H1 (cell line): ENCODE measurements around the gene GLB1L2. TPM values are rescaled to one million over a fixed set of nuclear protein-coding genes. Genes with fewer than 3 reads are reported as not detected.

ENCODE experiments used
- CTCF ChIA-PET: fragments of 300-600 bp; sonication (Branson Sonifier 250); formaldehyde crosslinking; loops from one replicate; lab custom pipeline; 2021; ENCODE audit not compliant: partially characterized antibody; lab: Charles Lee
- POLR2A ChIA-PET: fragments of 300-600 bp; sonication (Branson Sonifier 250); formaldehyde crosslinking; loops from one replicate; lab custom pipeline; 2021; ENCODE audit warnings: inconsistent platforms; ENCODE audit not compliant: partially characterized antibody; lab: Charles Lee
- DNase-seq, 2 experiments: peaks; one replicate each; pipeline versions ENCODE4 v3.0.0 to v3.0.0-alpha.2; 2010 to 2022; ENCODE audit warnings: low spot score in 2 of 2, low read depth in 1 of 2, mixed read lengths in 1 of 2
- FAIRE-seq: peaks from 2 replicates; lab custom pipeline; 2011; peaks lifted over from hg19 to GRCh38; lab: Jason Lieb, UNC
- H2AFZ ChIP-seq: 2 replicates; pipeline ENCODE4 v1.8.1; 2012; ENCODE audit warnings: low read length, inconsistent platforms
- H2AK5ac ChIP-seq: 2 replicates; pipeline ENCODE4 v1.6.1; 2013; ENCODE audit warnings: low read depth, low read length
- H2BK120ac ChIP-seq: replicated peaks from 2 replicates; pipeline ENCODE3; 2013; ENCODE audit warnings: low read depth, low read length, inconsistent platforms
- H2BK12ac ChIP-seq: 2 replicates; pipeline ENCODE4 v1.6.1; 2013; ENCODE audit warnings: low read depth, low read length
- H2BK15ac ChIP-seq: 2 replicates; pipeline ENCODE4 v1.6.1; 2013; ENCODE audit warnings: low read length
- H2BK20ac ChIP-seq: 2 replicates; pipeline ENCODE4 v1.6.1; 2013; ENCODE audit warnings: low read length
- H2BK5ac ChIP-seq: 2 replicates; pipeline ENCODE4 v1.6.1; 2013; ENCODE audit warnings: low read depth, low read length
- H3K14ac ChIP-seq: 2 replicates; pipeline ENCODE4 v1.6.1; 2013; ENCODE audit warnings: inconsistent platforms; ENCODE audit not compliant: insufficient read length
- H3K18ac ChIP-seq: 2 replicates; pipeline ENCODE4 v1.6.1; 2013; ENCODE audit warnings: low read length; ENCODE audit errors: extremely low read depth
- H3K23ac ChIP-seq: 2 replicates; pipeline ENCODE4 v1.6.1; 2013; ENCODE audit warnings: inconsistent platforms; ENCODE audit not compliant: insufficient read length
- H3K23me2 ChIP-seq: 2 replicates; pipeline ENCODE4 v1.6.1; 2013; ENCODE audit warnings: low read depth, low read length
- H3K27ac ChIP-seq: 2 replicates; pipeline ENCODE4 v1.6.1; 2011; ENCODE audit warnings: low read depth, low read length, inconsistent platforms
- H3K27me3 ChIP-seq, 4 experiments: replicated peaks in 1 of 4; 1 replicate in 1 of 4; 2 replicates in 3 of 4; pipeline versions ENCODE4 v1.6.1 to v1.8.1; 2011 to 2013; ENCODE audit warnings: low read length in 3 of 4, mild to moderate bottlenecking in 3 of 4, inconsistent platforms in 2 of 4, mixed read lengths in 2 of 4, moderate library complexity in 1 of 4; ENCODE audit not compliant: control insufficient read depth in 3 of 4, insufficient read depth in 3 of 4; ENCODE audit errors: extremely low read depth in 1 of 4
- H3K36me3 ChIP-seq, 4 experiments: 2 replicates each; pipeline versions ENCODE4 v1.6.1 to v1.8.1; 2011 to 2013; ENCODE audit warnings: mild to moderate bottlenecking in 4 of 4, low read length in 3 of 4, moderate library complexity in 2 of 4, control low read depth in 1 of 4, inconsistent platforms in 1 of 4; ENCODE audit not compliant: insufficient read depth in 4 of 4, control insufficient read depth in 2 of 4
- H3K4ac ChIP-seq: replicated peaks from 2 replicates; pipeline ENCODE3; 2013; ENCODE audit warnings: low read length, low read depth, mixed read lengths, inconsistent platforms; ENCODE audit not compliant: insufficient read length
- H3K4me1 ChIP-seq, 4 experiments: replicated peaks in 1 of 4; 1 replicate in 1 of 4; 2 replicates in 3 of 4; pipeline versions ENCODE4 v1.6.1 to v1.8.1; 2011 to 2013; ENCODE audit warnings: low read length in 3 of 4, inconsistent platforms in 2 of 4, mixed read lengths in 1 of 4; ENCODE audit not compliant: insufficient read depth in 4 of 4, control insufficient read depth in 3 of 4
- H3K4me2 ChIP-seq, 2 experiments: 2 replicates each; pipeline versions ENCODE4 v1.6.1 to v1.8.1; 2011 to 2013; ENCODE audit warnings: low read depth in 2 of 2, low read length in 2 of 2, control low read depth in 1 of 2, inconsistent platforms in 1 of 2, mild to moderate bottlenecking in 1 of 2; ENCODE audit not compliant: insufficient read depth in 1 of 2
- H3K4me3 ChIP-seq, 4 experiments: fragments of 200-600, 300-600 bp in 1 of 4; sonication (generic), shearing (Covaris generic), sonication (Bioruptor Twin) in 1 of 4; 2 replicates each; pipeline versions ENCODE4 v1.5.1 to v1.8.1; 2011 to 2016; ENCODE audit warnings: low read length in 4 of 4, low read depth in 3 of 4, control low read depth in 2 of 4, inconsistent platforms in 2 of 4, mild to moderate bottlenecking in 2 of 4, mixed read lengths in 1 of 4, moderate library complexity in 1 of 4; ENCODE audit not compliant: insufficient read depth in 2 of 4; ENCODE audit errors: extremely low read depth in 1 of 4
- H3K56ac ChIP-seq: replicated peaks from 2 replicates; pipeline ENCODE3; 2013; ENCODE audit warnings: low read depth, mild to moderate bottlenecking, mixed read lengths, low read length, inconsistent platforms; ENCODE audit not compliant: insufficient read length
- H3K79me1 ChIP-seq: 2 replicates; pipeline ENCODE4 v1.6.1; 2013; ENCODE audit warnings: low read depth, low read length, control low read depth
- H3K79me2 ChIP-seq, 2 experiments: 2 replicates each; pipeline versions ENCODE4 v1.6.1 to v1.8.1; 2012 to 2013; ENCODE audit warnings: low read length in 2 of 2, mild to moderate bottlenecking in 2 of 2, inconsistent platforms in 1 of 2; ENCODE audit not compliant: insufficient read depth in 2 of 2, control insufficient read depth in 1 of 2
- H3K9ac ChIP-seq, 4 experiments: replicated peaks in 1 of 4; 1 replicate in 1 of 4; 2 replicates in 3 of 4; pipeline versions ENCODE4 v1.6.1 to v1.8.1; 2011 to 2013; ENCODE audit warnings: low read depth in 3 of 4, low read length in 3 of 4, control low read depth in 2 of 4, mild to moderate bottlenecking in 2 of 4, moderate library complexity in 2 of 4, inconsistent platforms in 1 of 4; ENCODE audit errors: extremely low read depth in 1 of 4
- H3K9me3 ChIP-seq, 2 experiments: 2 replicates each; pipeline versions ENCODE4 v1.6.1 to v1.8.1; 2012 to 2013; ENCODE audit warnings: mild to moderate bottlenecking in 2 of 2, moderate library complexity in 2 of 2, control low read depth in 1 of 2, inconsistent platforms in 1 of 2, low read depth in 1 of 2, low read length in 1 of 2, mixed read lengths in 1 of 2; ENCODE audit not compliant: insufficient read depth in 2 of 2
- H4K20me1 ChIP-seq, 2 experiments: replicated peaks in 1 of 2; 2 replicates each; pipeline versions ENCODE3 to v1.8.1; 2011 to 2013; ENCODE audit warnings: inconsistent platforms in 2 of 2, low read length in 2 of 2, mild to moderate bottlenecking in 1 of 2; ENCODE audit not compliant: insufficient read depth in 2 of 2, control insufficient read depth in 1 of 2
- H4K5ac ChIP-seq: 2 replicates; pipeline ENCODE4 v1.6.1; 2013; ENCODE audit warnings: low read length, low read depth, mixed read lengths, inconsistent platforms; ENCODE audit not compliant: insufficient read length
- H4K8ac ChIP-seq: 2 replicates; pipeline ENCODE4 v1.8.0; 2013; ENCODE audit warnings: mild to moderate bottlenecking, moderate library complexity, low read length, inconsistent platforms; ENCODE audit not compliant: insufficient read depth; ENCODE audit errors: extremely low read depth
- H4K91ac ChIP-seq: replicated peaks from 2 replicates; pipeline ENCODE3; 2013; ENCODE audit warnings: low read length, mixed read lengths, inconsistent platforms; ENCODE audit not compliant: insufficient read length
- EP300 ChIP-seq, 2 experiments: IDR thresholded peaks; 1 replicate in 1 of 2; 2 replicates in 1 of 2; pipeline ENCODE4 v1.6.1; 2011 to 2012; ENCODE audit warnings: low read depth in 2 of 2, low read length in 2 of 2, mild to moderate bottlenecking in 2 of 2, borderline replicate concordance in 1 of 2, inconsistent platforms in 1 of 2, moderate library complexity in 1 of 2
- EZH2 ChIP-seq: fragments of 200-600 bp; sonication (generic); IDR thresholded peaks from 2 replicates; pipeline ENCODE4 v1.7.1; 2012; ENCODE audit warnings: low read depth, mild to moderate bottlenecking, moderate library complexity, low read length, inconsistent platforms; ENCODE audit not compliant: severe bottlenecking
- FOSL1 ChIP-seq: IDR thresholded peaks from 2 replicates; pipeline ENCODE4 v1.6.1; 2011; ENCODE audit warnings: mild to moderate bottlenecking, low read depth, low read length, moderate library complexity; ENCODE audit not compliant: insufficient read depth
- SIRT6 ChIP-seq: IDR thresholded peaks from one replicate; pipeline ENCODE4 v1.7.1; 2012; ENCODE audit warnings: low read length, inconsistent platforms
- ZNF274 ChIP-seq: IDR thresholded peaks from 2 replicates; pipeline ENCODE4 v1.7.0; 2012; ENCODE audit warnings: low read length, borderline replicate concordance; ENCODE audit errors: extremely low read depth
- WGBS, 2 experiments: shearing (Covaris generic) in 1 of 2; methylation state at CpG; one replicate each; pipeline versions ENCODE4 v1.1.6 to v1.1.7; 2013 to 2015; ENCODE audit warnings: low lambda C conversion rate in 2 of 2, mixed read lengths in 2 of 2, inconsistent platforms in 1 of 2, low coverage in 1 of 2, missing lambda C conversion rate in 1 of 2; ENCODE audit not compliant: insufficient replicate concordance in 2 of 2, insufficient coverage in 1 of 2, insufficient read length in 1 of 2; ENCODE audit errors: extremely low coverage in 1 of 2, missing lambda C conversion rate in 1 of 2; 5-methylcytosine and 5-hydroxymethylcytosine counted together
- polyA plus RNA-seq, 7 experiments: library from polyadenylated mRNA; depleted of rRNA in 3 of 7; stranded (reverse) in 5 of 7; unstranded in 2 of 7; fragments of >200 nt in 5 of 7; fragments of 200-250 nt in 2 of 7; gene quantifications; 1 replicate in 5 of 7; 2 replicates in 1 of 7; 4 replicates in 1 of 7; pipeline versions ENCODE4 v1.2.1 to v1.2.3, GENCODE V29; 2011 to 2013; ENCODE audit warnings: missing spikeins in 2 of 7, mixed read lengths in 2 of 7
- total RNA-seq: library from RNA; stranded (reverse); fragmentation: NEBNext Ultra II Directional; extraction: Animal tissue kit (Norgen Biotek cat#: 25700); gene quantifications from 2 replicates; pipeline ENCODE4 v1.2.1, GENCODE V29; 2021

The GLB1L2 gene
- total and polyA plus RNA-seq, 2 of the 8 experiments (the other 6 are each of a cell fraction or from before 2014, with no cell fraction given) = 4.4 to 7.9 TPM

DNA sequence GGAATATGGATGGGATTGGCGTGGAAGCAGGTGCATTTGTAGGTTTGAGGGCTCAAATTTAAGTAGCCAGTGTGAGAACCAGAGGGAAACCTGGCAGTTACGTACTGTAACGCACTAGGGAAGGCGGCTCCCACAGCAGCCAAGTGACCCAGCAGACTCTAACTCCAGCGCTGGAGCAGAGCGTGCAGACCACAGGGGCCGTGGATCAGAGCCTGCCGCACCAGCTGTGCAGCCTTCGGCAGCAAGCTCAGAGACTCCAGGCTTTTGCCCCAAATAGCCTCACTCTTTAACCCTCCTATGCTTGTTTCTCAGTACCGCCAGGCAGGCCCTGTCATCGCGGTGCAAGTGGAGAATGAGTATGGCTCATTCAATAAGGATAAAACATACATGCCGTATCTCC, 43.3 kb upstream of the GLB1L2 start:
- no peak overlapping the region for H2BK15ac ChIP-seq
- H2BK120ac ChIP-seq = no peak overlapping the region
- H4K5ac ChIP-seq = no peak overlapping the region
- H4K20me1 ChIP-seq = no peaks in the 10 kb centered on the region
- no peak for FAIRE-seq
- 95% methylated on average over 13 of the region's 13 CpGs; no CpG with 5 or more reads in 1 of the 2 experiments for WGBS, 2 experiments
- H2BK20ac ChIP-seq = no peak overlapping the region
- H3K23me2 ChIP-seq = no peaks in the 10 kb centered on the region
- H2BK12ac ChIP-seq = no peak overlapping the region
- H3K4me3 ChIP-seq = no peak overlapping the region
- no peaks in the 10 kb centered on the region; a peak in 1 of 7 replicates for H3K27me3 ChIP-seq
- ChIA-PET POLR2A (interaction anchor here (1.2 to 6.0 kb wide), 6 partner anchors 9 to 20 kb away, joined by 3 to 42 read pairs (median 4); partner anchors contain the start of gene GLB1L3), CTCF (interaction anchor here (1.0 to 3.4 kb wide), 6 partner anchors 9 to 106 kb away, joined by 3 to 11 read pairs (median 4); no protein-coding TSS in a partner anchor)
- H3K14ac ChIP-seq = no peak overlapping the region
- H3K79me2 ChIP-seq = no peaks in the 10 kb centered on the region
- no peak overlapping the region for H3K56ac ChIP-seq
- no peaks in the 10 kb centered on the region; a peak in 1 of 7 replicates for H3K4me1 ChIP-seq
- no peak overlapping the region for H3K4ac ChIP-seq
- peaks cover 3 to 20% (median 12%) of the 10 kb centered on the region in 4 experiments; a peak in 7 of 8 replicates for H3K36me3 ChIP-seq
- no peak overlapping the region for H4K91ac ChIP-seq
- no peaks in the 10 kb centered on the region for H3K9me3 ChIP-seq
- H3K27ac ChIP-seq = no peak overlapping the region
- H2BK5ac ChIP-seq = no peak overlapping the region
- no peak overlapping the region for H4K8ac ChIP-seq
- H2AK5ac ChIP-seq = no peak overlapping the region
- H2AFZ ChIP-seq = no peak overlapping the region
- no peaks in the 10 kb centered on the region for H3K79me1 ChIP-seq
- H3K18ac ChIP-seq = no peak overlapping the region
- TF ChIP-seq EZH2 = no peak
- no peak for TF ChIP-seq SIRT6
- no peak for TF ChIP-seq FOSL1
- no peak for TF ChIP-seq EP300 (IDR thresholded peaks at IDR 0.05; ENCODE audit: borderline replicate concordance in 1 of 2, low read depth in 2 of 2, low read length in 2 of 2)
- no peak for TF ChIP-seq ZNF274
- TF ChIP-seq, all 59 proteins: peak for 0
- H3K4me2 ChIP-seq = no peak overlapping the region
- no peak for DNase-seq
- no peak overlapping the region for H3K23ac ChIP-seq
- H3K9ac ChIP-seq = no peak overlapping the region
